Stimulated activated CD8-positive, alpha-beta memory T cell treated with anti-CD3 and anti-CD28 coated beads, Interleukin-7, amount 100 ng/mL, for 4 hours (primary cell): ENCODE measurements around the gene TRERF1.
A peak's percentile ranks its signal among the peaks of the same experiment; 100 is the strongest.
"Not testable (repeated sequence)": the region's sequence is repeated elsewhere in the genome, so short reads cannot be mapped to it uniquely, and the experiment has no call there.

ENCODE experiments used
- DNase-seq, 2 donors: peaks; one replicate each; pipeline ENCODE4 v3.0.0-alpha.2; 2020; ENCODE audit warnings: low read depth in 2 of 2

TRERF1 gene

GRCh38 chr6:42451333-42452170 is at the start of gene TRERF1:
Gene TRERF1, minus strand, starts transcription at chr6:42451926. Its CDS starts 182,336 bp downstream, at chr6:42269590.
- DNase-seq, result peak in 1 of 2 donors; percentile 41

GRCh38 chr6:42498473-42499128 is 46.9 kb upstream of the TRERF1 start:
- no peak for DNase-seq

- no peak for DNase-seq
These were observed 42.3 kb upstream of the TRERF1 start for GRCh38 chr6:42493914-42494539.

GRCh38 chr6:42488129-42488528 is 36.4 kb upstream of the TRERF1 start:
- DNase-seq, result no peak

- no peak for DNase-seq
These were observed 32.5 kb upstream of the TRERF1 start for GRCh38 chr6:42484261-42484660.

GRCh38 chr6:42482174-42482573 is 30.4 kb upstream of the TRERF1 start:
- no peak for DNase-seq

- DNase-seq, result no peak
These were observed 20.0 kb upstream of the TRERF1 start for GRCh38 chr6:42471714-42472113.

GRCh38 chr6:42471142-42471541 is 19.4 kb upstream of the TRERF1 start:
- DNase-seq, result no peak

- DNase-seq, result no peak
These were observed 16.5 kb upstream of the TRERF1 start for GRCh38 chr6:42468273-42468672.

GRCh38 chr6:42467651-42468050 is 15.9 kb upstream of the TRERF1 start:
- DNase-seq, result no peak

- not testable (repeated sequence) for DNase-seq
These were observed 14.7 kb upstream of the TRERF1 start for GRCh38 chr6:42466470-42466869.

GRCh38 chr6:42462474-42462972 is 10.8 kb upstream of the TRERF1 start:
- no peak for DNase-seq

- no peak for DNase-seq
These were observed 9.2 kb upstream of the TRERF1 start for GRCh38 chr6:42460883-42461282.

- no peak for DNase-seq
These were observed 8.2 kb upstream of the TRERF1 start for GRCh38 chr6:42459888-42460287.

- DNase-seq, result no peak
These were observed 2.7 kb upstream of the TRERF1 start for GRCh38 chr6:42454428-42454791.

- DNase-seq, result no peak
These were observed 2.1 kb upstream of the TRERF1 start for GRCh38 chr6:42453654-42454427.

- DNase-seq, result peak; percentile 45 to 75
These were observed 1.4 kb upstream of the TRERF1 start for GRCh38 chr6:42453031-42453653.

GRCh38 chr6:42452171-42453030 is 675 bp upstream of the TRERF1 start:
- DNase-seq, result peak in 1 of 2 donors; percentile 30

- no peak for DNase-seq
These were observed 1.0 kb downstream of the TRERF1 start for GRCh38 chr6:42450477-42451332.
